ENCODE data around the gene NCOR1. TPM values are rescaled to one million over a fixed set of nuclear protein-coding genes. Genes with fewer than 3 reads are reported as not detected.

The NCOR1 gene
- total RNA-seq, 1 donor from 2014 or later, result 152 TPM

DNA sequence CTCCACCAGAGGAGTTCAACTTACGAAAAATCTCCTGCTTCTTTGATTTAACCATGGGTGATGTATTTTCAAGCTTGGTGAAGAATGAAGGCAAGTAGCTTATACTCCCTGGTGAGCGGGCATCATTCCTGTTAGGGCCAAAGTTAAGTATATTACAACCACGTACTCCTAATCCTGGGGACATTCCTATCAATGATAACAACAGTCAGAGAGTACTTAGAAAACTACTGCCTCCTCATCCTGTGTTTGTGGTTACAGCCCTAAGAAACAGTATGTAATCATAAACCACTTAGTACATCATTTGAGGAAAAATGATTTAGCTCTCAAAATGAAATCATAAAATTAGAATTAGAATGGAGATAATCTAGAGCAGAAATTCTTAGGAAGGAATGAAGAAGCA lies 168.4 kb downstream of the NCOR1 start:
- no peak overlapping the region for H3K27ac Mint-ChIP-seq (ENCODE audit: unreplicated experiment)
- peaks cover 13% of the 10 kb centered on the region for H3K36me3 Mint-ChIP-seq (ENCODE audit: unreplicated experiment)
- H3K27me3 Mint-ChIP-seq (ENCODE audit: unreplicated experiment), result peaks cover 2% of the 10 kb centered on the region
- TF ChIP-seq, protein P1, sequence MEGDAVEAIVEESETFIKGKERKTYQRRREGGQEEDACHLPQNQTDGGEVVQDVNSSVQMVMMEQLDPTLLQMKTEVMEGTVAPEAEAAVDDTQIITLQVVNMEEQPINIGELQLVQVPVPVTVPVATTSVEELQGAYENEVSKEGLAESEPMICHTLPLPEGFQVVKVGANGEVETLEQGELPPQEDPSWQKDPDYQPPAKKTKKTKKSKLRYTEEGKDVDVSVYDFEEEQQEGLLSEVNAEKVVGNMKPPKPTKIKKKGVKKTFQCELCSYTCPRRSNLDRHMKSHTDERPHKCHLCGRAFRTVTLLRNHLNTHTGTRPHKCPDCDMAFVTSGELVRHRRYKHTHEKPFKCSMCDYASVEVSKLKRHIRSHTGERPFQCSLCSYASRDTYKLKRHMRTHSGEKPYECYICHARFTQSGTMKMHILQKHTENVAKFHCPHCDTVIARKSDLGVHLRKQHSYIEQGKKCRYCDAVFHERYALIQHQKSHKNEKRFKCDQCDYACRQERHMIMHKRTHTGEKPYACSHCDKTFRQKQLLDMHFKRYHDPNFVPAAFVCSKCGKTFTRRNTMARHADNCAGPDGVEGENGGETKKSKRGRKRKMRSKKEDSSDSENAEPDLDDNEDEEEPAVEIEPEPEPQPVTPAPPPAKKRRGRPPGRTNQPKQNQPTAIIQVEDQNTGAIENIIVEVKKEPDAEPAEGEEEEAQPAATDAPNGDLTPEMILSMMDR (IDR thresholded peaks at IDR 0.05; ENCODE audit: partially characterized antibody, unreplicated experiment), result no peak
- no peaks in the 10 kb centered on the region for H3K4me1 Mint-ChIP-seq (ENCODE audit: low read depth, unreplicated experiment)
- DNase-seq, result no peak
- H3K4me3 Mint-ChIP-seq (ENCODE audit: unreplicated experiment), result no peak overlapping the region
- peaks cover 4% of the 10 kb centered on the region for H3K9me3 Mint-ChIP-seq (ENCODE audit: unreplicated experiment)

DNA sequence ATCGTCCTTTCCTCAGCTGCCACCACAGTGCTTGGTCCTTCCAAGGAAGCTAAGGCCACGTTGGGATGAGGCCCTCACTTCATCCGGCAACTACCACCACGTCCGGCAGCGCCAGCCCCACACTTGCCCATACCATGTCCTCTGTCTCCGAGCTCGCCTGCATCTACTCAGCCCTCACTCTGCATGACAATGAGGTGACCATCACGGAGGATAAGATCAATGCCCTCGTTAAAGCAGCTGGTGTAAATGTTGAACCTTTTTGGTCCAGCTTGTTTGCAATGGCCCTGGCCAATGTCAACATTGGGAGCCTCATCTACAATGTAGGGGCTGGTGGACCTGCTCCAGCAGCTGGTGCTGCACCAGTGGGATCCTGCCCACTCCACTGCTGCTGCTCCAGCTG lies 170.8 kb downstream of the NCOR1 start:
- Mint-ChIP-seq H3K4me3 (ENCODE audit: unreplicated experiment) (no peak overlapping the region), H3K9me3 (ENCODE audit: unreplicated experiment) (peaks cover 4% of the 10 kb centered on the region), H3K4me1 (ENCODE audit: low read depth, unreplicated experiment) (no peaks in the 10 kb centered on the region), H3K36me3 (ENCODE audit: unreplicated experiment) (peaks cover 13% of the 10 kb centered on the region), H3K27me3 (ENCODE audit: unreplicated experiment) (peaks cover 2% of the 10 kb centered on the region), H3K27ac (ENCODE audit: unreplicated experiment) (no peak overlapping the region)
- DNase-seq, result no peak
- TF ChIP-seq, protein P1 (IDR thresholded peaks at IDR 0.05; ENCODE audit: partially characterized antibody, unreplicated experiment), result no peak

DNA sequence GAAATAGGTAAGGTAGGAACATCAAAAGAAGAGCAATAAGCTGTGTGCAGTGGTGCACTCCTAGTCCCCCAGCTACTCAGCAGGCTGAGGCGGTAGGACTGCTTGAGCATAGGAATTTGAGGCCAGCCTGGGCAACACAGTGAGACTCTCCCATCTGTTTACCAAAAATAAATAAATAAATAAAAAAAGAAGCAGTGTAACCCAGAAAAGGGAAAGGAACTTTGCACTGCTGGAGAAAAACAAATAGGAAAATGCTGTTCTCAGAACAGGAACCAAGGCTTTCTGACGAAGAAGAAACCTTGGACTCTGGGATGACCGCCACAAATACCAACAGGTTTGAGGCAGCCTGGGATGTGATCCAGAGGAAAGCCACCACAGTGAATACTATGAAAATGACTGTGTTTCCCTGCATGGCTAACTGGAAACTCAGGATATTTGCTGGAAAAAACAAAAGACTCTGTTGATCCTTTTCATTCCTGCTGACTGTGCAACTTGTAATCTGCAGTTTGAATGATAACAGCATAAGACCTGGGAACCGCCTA lies 174.6 kb downstream of the NCOR1 start:
- H3K27ac Mint-ChIP-seq (ENCODE audit: unreplicated experiment), result no peak overlapping the region
- peaks cover 2% of the 10 kb centered on the region for H3K27me3 Mint-ChIP-seq (ENCODE audit: unreplicated experiment)
- H3K4me3 Mint-ChIP-seq (ENCODE audit: unreplicated experiment), result no peak overlapping the region
- DNase-seq, result no peak
- H3K9me3 Mint-ChIP-seq (ENCODE audit: unreplicated experiment), result peaks cover 3% of the 10 kb centered on the region
- H3K4me1 Mint-ChIP-seq (ENCODE audit: low read depth, unreplicated experiment), result no peaks in the 10 kb centered on the region
- TF ChIP-seq, protein P1 (IDR thresholded peaks at IDR 0.05; ENCODE audit: partially characterized antibody, unreplicated experiment), result no peak
- H3K36me3 Mint-ChIP-seq (ENCODE audit: unreplicated experiment), result peaks cover 12% of the 10 kb centered on the region

DNA sequence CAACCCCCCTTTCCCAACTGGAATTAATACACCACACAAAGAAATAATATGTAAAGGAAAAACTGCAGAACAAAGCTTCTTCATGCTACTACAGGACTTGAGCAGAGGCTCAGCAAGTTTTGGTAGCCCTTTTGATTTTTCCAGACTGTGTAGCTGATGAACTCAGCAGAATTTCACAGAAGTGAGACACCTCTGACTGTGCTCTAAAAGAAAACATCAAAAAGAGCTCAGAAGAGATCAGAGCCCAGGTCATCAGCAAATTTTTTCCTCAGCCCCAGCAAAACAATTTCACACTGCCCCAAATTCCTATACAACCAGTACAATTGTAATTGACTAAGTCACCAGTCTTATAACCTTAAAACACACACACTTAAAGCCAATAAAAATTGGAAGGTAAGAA lies 177.7 kb downstream of the NCOR1 start:
- H3K27me3 Mint-ChIP-seq (ENCODE audit: unreplicated experiment), result peaks cover 2% of the 10 kb centered on the region
- TF ChIP-seq, protein P1 (IDR thresholded peaks at IDR 0.05; ENCODE audit: partially characterized antibody, unreplicated experiment), result no peak

DNA sequence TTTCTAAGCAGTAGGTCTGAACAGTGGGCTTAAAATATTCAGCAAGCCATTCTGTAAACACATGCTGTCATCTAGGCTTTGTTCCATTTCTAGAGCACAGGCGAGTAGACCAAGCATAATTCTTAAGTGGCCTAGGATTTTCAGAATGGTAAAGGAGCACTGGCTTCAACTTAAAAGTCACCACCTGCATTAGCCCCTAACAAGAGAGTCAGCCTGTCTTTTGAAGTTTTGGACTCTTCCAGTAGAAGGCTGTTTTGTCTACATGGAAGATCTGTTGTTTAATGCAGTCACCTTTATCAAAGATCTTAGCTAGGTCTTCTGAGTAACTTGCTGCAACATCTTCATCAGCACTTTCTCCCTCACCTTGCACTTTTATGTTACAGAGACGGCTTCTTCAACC lies 179.1 kb downstream of the NCOR1 start:
- H3K4me1 Mint-ChIP-seq (ENCODE audit: low read depth, unreplicated experiment), result no peaks in the 10 kb centered on the region
- no peaks in the 10 kb centered on the region for H3K27me3 Mint-ChIP-seq (ENCODE audit: unreplicated experiment)
- peaks cover 11% of the 10 kb centered on the region for H3K36me3 Mint-ChIP-seq (ENCODE audit: unreplicated experiment)
- no peak overlapping the region for H3K4me3 Mint-ChIP-seq (ENCODE audit: unreplicated experiment)
- H3K27ac Mint-ChIP-seq (ENCODE audit: unreplicated experiment), result no peak overlapping the region
- TF ChIP-seq, protein P1 (IDR thresholded peaks at IDR 0.05; ENCODE audit: partially characterized antibody, unreplicated experiment), result no peak
- no peak for DNase-seq
- H3K9me3 Mint-ChIP-seq (ENCODE audit: unreplicated experiment), result no peaks in the 10 kb centered on the region

More for the DNA sequence above, 177.7 kb downstream of the NCOR1 start:
- DNase-seq, result no peak
- no peaks in the 10 kb centered on the region for H3K9me3 Mint-ChIP-seq (ENCODE audit: unreplicated experiment)
- peaks cover 11% of the 10 kb centered on the region for H3K36me3 Mint-ChIP-seq (ENCODE audit: unreplicated experiment)
- no peak overlapping the region for H3K4me3 Mint-ChIP-seq (ENCODE audit: unreplicated experiment)
- no peak overlapping the region for H3K27ac Mint-ChIP-seq (ENCODE audit: unreplicated experiment)
- H3K4me1 Mint-ChIP-seq (ENCODE audit: low read depth, unreplicated experiment), result no peaks in the 10 kb centered on the region

Measured in glutamatergic neuron (in vitro differentiated cells).